PC-3 (cell line): ENCODE results near the gene SPRN. TPM values are rescaled to one million over a fixed set of nuclear protein-coding genes. Genes with fewer than 3 reads are reported as not detected.

Source experiments
- ATAC-seq: fragments of 200-7000 bp; cut with Tn5 transposase; 2 replicates; pipeline ENCODE4 v1.9.1; 2020; ENCODE audit warnings: mild to moderate bottlenecking, moderate library complexity
- BruUV-seq: library from RNA; stranded (reverse); fragments of 400-500 nt; replicated peaks from 2 replicates; lab custom pipeline; 2021; lab: Mats Ljungman, UMichigan
- CTCF ChIA-PET: fragments of 300-600 bp; sonication (Branson Sonifier 250); formaldehyde crosslinking; loops from one replicate; lab custom pipeline; 2022; ENCODE audit warnings: antibody characterized with exemption; lab: Charles Lee
- POLR2A ChIA-PET: fragments of 300-600 bp; sonication (Branson Sonifier 250); formaldehyde crosslinking; loops from one replicate; lab custom pipeline; 2022; ENCODE audit warnings: antibody characterized with exemption; ENCODE audit not compliant: unreplicated experiment; lab: Charles Lee
- DNase-seq: peaks from one replicate; pipeline ENCODE4 v3.0.0-alpha.2; 2015
- H2AFZ ChIP-seq: fragments of 300-600 bp; sonication (generic); 2 replicates; pipeline ENCODE4 v1.6.0; 2016; ENCODE audit warnings: antibody characterized with exemption, low read length
- H3F3A ChIP-seq: fragments of 300-600 bp; sonication (generic); one replicate; pipeline ENCODE4 v1.6.0; 2017; ENCODE audit warnings: antibody characterized with exemption, low read length, control low read depth, mild to moderate bottlenecking; ENCODE audit not compliant: unreplicated experiment
- H3K27ac ChIP-seq: fragments of 300-600 bp; sonication (generic); 2 replicates; pipeline ENCODE4 v1.5.1; 2016; ENCODE audit warnings: mild to moderate bottlenecking, low read length
- H3K27me3 ChIP-seq: fragments of 300-600 bp; sonication (generic); 2 replicates; pipeline ENCODE4 v1.6.1; 2016; ENCODE audit warnings: low read length, mixed read lengths
- H3K36me3 ChIP-seq: fragments of 300-600 bp; sonication (generic); 2 replicates; pipeline ENCODE4 v1.6.1; 2016; ENCODE audit warnings: low read depth, mixed run types, low read length, mixed read lengths
- H3K4me1 ChIP-seq: fragments of 300-600 bp; sonication (generic); 2 replicates; pipeline ENCODE4 v1.5.1; 2016; ENCODE audit warnings: low read length; ENCODE audit not compliant: insufficient read depth
- H3K4me2 ChIP-seq: fragments of 300-600 bp; sonication (generic); 2 replicates; pipeline ENCODE4 v1.6.0; 2016; ENCODE audit warnings: low read length
- H3K4me3 ChIP-seq: fragments of 300-600 bp; sonication (generic); 2 replicates; pipeline ENCODE4 v1.5.1; 2016; ENCODE audit warnings: mild to moderate bottlenecking, low read length, mixed read lengths
- H3K79me2 ChIP-seq: fragments of 300-600 bp; sonication (generic); 2 replicates; pipeline ENCODE4 v1.6.1; 2017; ENCODE audit warnings: low read length, mixed read lengths
- H3K9ac ChIP-seq: fragments of 300-600 bp; sonication (generic); 2 replicates; pipeline ENCODE4 v1.6.0; 2016; ENCODE audit warnings: mild to moderate bottlenecking, low read length
- H3K9me2 ChIP-seq: fragments of 300-600 bp; sonication (generic); replicated peaks from 2 replicates; pipeline ENCODE4 v1.6.1; 2016; ENCODE audit warnings: mixed run types, low read length, mixed read lengths
- H3K9me3 ChIP-seq: fragments of 300-600 bp; sonication (generic); 2 replicates; pipeline ENCODE4 v1.6.1; 2016; ENCODE audit warnings: low read length, mixed read lengths
- H4K20me1 ChIP-seq: fragments of 300-600 bp; sonication (generic); 2 replicates; pipeline ENCODE4 v1.6.1; 2016; ENCODE audit warnings: low read length, mixed read lengths
- CTCF ChIP-seq: fragments of 300-600 bp; sonication (generic); conservative IDR thresholded peaks from 2 replicates; pipeline ENCODE4 v1.5.1; 2017; ENCODE audit warnings: antibody characterized with exemption, low read depth, mild to moderate bottlenecking, low read length
- EZH2 ChIP-seq: fragments of 300-600 bp; sonication (generic); IDR thresholded peaks from one replicate; pipeline ENCODE4 v1.6.1; 2017; ENCODE audit warnings: antibody characterized with exemption, mild to moderate bottlenecking, low read length; ENCODE audit not compliant: unreplicated experiment
- EZH2phosphoT487 ChIP-seq: fragments of 300-600 bp; sonication (generic); IDR thresholded peaks from 2 replicates; pipeline ENCODE4 v1.6.1; 2018; ENCODE audit warnings: mild to moderate bottlenecking, antibody characterized with exemption, low read length, borderline replicate concordance
- intact Hi-C: fragments of 100-400 bp; cut with micrococcal nuclease; formaldehyde crosslinking; loops from 2 replicates; pipeline ENCODE4 v1.9.0; 2023
- total RNA-seq: library from RNA; depleted of rRNA; stranded (reverse); fragments of >200 nt; gene quantifications from 2 replicates; pipeline ENCODE4 v1.2.3, GENCODE V29; 2014

The SPRN gene
- total RNA-seq, 1 experiment from 2014 or later: not detected

GRCh38 chr10:133445268-133445732 is 20.9 kb upstream of the SPRN start:
- no peak overlapping the region for H2AFZ ChIP-seq
- intact Hi-C loops: no loop called here
- no peaks in the 10 kb centered on the region for H3K4me1 ChIP-seq
- ChIA-PET POLR2A (no interaction called here), CTCF (no interaction called here)
- no peak for DNase-seq
- no peaks in the 10 kb centered on the region for H3K79me2 ChIP-seq
- no peak overlapping the region for H3K27ac ChIP-seq
- no peak overlapping the region for H3K4me2 ChIP-seq
- no peak for ATAC-seq
- peaks cover 8% of the 10 kb centered on the region; the same call in 1 of the 2 replicates for H3K9me3 ChIP-seq
- H3F3A ChIP-seq: no peaks in the 10 kb centered on the region
- no peaks in the 10 kb centered on the region for H4K20me1 ChIP-seq
- H3K36me3 ChIP-seq: no peaks in the 10 kb centered on the region; the same call in 1 of the 2 replicates
- no peak for TF ChIP-seq EZH2phosphoT487
- TF ChIP-seq CTCF: no peak
- no peak for TF ChIP-seq EZH2
- BruUV-seq: no TSS peak
- no peak overlapping the region for H3K9ac ChIP-seq
- no peaks in the 10 kb centered on the region for H3K27me3 ChIP-seq
- no peak overlapping the region for H3K4me3 ChIP-seq
- H3K9me2 ChIP-seq: no peaks in the 10 kb centered on the region

DNA sequence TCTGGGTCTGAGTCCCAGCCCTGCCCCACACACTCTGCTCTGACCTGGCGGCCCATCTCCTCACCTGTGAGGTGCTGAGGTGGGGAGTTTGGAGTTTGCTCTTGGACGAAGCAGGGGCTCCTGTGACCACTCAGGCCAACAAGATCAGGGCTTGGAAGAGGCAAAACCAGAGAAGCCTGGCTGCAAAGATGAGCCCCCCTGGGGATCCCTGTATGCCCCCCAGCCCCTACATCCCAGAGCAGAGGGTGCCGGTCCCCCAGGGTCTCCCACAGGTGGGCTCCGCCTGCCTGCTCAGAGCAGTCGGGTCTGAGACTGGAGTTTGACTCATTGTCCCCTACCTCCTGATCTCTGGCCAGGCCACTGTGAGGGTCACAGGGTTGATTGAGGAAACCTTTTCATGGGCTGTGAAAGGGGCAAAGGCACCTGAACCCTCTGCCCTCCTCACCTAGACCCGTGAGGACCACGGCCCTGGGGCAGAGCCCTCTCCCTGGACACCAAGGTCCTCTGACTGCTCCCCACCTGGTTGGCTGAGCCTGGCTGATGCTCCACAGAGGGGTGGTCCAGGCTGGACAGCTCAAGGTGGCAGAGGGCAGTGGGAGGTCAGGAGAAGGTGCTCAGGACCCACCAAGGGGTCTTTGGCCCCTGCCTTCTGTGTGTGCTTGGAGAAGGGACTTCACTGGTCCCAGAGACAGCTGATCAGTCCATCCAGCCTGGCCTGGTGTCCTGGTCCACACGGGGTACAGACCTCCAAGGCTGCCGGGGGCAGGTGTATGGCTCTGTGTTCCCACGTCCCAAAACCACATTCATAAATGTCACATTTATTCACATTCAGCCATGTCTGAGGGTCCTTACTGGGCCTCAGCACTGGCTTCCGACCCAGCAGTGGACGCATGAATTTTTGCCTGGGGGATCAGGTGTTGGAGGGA is 20.2 kb upstream of the SPRN start:
- no peak for ATAC-seq
- no peaks in the 10 kb centered on the region for H3K4me1 ChIP-seq

More for the DNA sequence above, 20.2 kb upstream of the SPRN start:
- H3K4me3 ChIP-seq: no peak overlapping the region
- no peaks in the 10 kb centered on the region for H3K27me3 ChIP-seq
- H2AFZ ChIP-seq: no peak overlapping the region
- H3K79me2 ChIP-seq: no peaks in the 10 kb centered on the region
- H3K36me3 ChIP-seq: no peaks in the 10 kb centered on the region; the same call in 1 of the 2 replicates
- H4K20me1 ChIP-seq: no peaks in the 10 kb centered on the region
- H3K9me3 ChIP-seq: peaks cover 8% of the 10 kb centered on the region; the same call in 1 of the 2 replicates
- TF ChIP-seq EZH2 (no peak), EZH2phosphoT487 (no peak), CTCF (no peak)
- POLR2A ChIA-PET: no interaction called here
- H3K9me2 ChIP-seq: no peaks in the 10 kb centered on the region
- intact Hi-C loops: no loop called here
- no peak overlapping the region for H3K9ac ChIP-seq
- no peak overlapping the region for H3K27ac ChIP-seq
- H3K4me2 ChIP-seq: no peak overlapping the region
- CTCF ChIA-PET: no interaction called here
- no TSS peak for BruUV-seq
- H3F3A ChIP-seq: no peaks in the 10 kb centered on the region
- DNase-seq: no peak
